H9 (cell line): ENCODE measurements around the gene EFCAB6. TPM values are rescaled to one million over a fixed set of nuclear protein-coding genes. Genes with fewer than 3 reads are reported as not detected.

Source experiments
- DNase-seq: peaks from one replicate; pipeline ENCODE4 v3.0.0-alpha.2; 2017
- H2AFZ ChIP-seq: one replicate; pipeline ENCODE4 v1.6.1; 2013; ENCODE audit warnings: mild to moderate bottlenecking, low read length, control low read depth, moderate library complexity
- H2AK5ac ChIP-seq: 2 replicates; pipeline ENCODE4 v1.6.1; 2013; ENCODE audit warnings: low read length, control low read depth, mixed read lengths; ENCODE audit not compliant: insufficient read length
- H2BK120ac ChIP-seq: one replicate; pipeline ENCODE4 v1.6.1; 2013; ENCODE audit warnings: low read depth, mild to moderate bottlenecking, low read length, control low read depth, inconsistent platforms; ENCODE audit not compliant: poor library complexity, severe bottlenecking
- H2BK12ac ChIP-seq: 2 replicates; pipeline ENCODE4 v1.6.1; 2013; ENCODE audit warnings: low read length, control low read depth, mixed read lengths, low read depth; ENCODE audit not compliant: insufficient read length
- H2BK15ac ChIP-seq: 2 replicates; pipeline ENCODE4 v1.6.1; 2013; ENCODE audit warnings: low read depth, low read length, control low read depth
- H2BK20ac ChIP-seq: one replicate; pipeline ENCODE4 v1.6.1; 2013; ENCODE audit warnings: low read depth, mild to moderate bottlenecking, low read length, control low read depth, inconsistent platforms; ENCODE audit not compliant: poor library complexity, severe bottlenecking
- H2BK5ac ChIP-seq: 2 replicates; pipeline ENCODE4 v1.6.1; 2013; ENCODE audit warnings: low read length, control low read depth, mixed read lengths; ENCODE audit not compliant: insufficient read length
- H3K14ac ChIP-seq: 2 replicates; pipeline ENCODE4 v1.6.1; 2013; ENCODE audit warnings: low read length, control low read depth; ENCODE audit not compliant: insufficient read depth
- H3K18ac ChIP-seq: 2 replicates; pipeline ENCODE4 v1.6.1; 2013; ENCODE audit warnings: low read depth, mild to moderate bottlenecking, mixed read lengths, low read length, control low read depth; ENCODE audit not compliant: insufficient read length
- H3K23ac ChIP-seq: 2 replicates; pipeline ENCODE4 v1.6.1; 2013; ENCODE audit warnings: low read length, control low read depth, mixed read lengths, low read depth; ENCODE audit not compliant: insufficient read length
- H3K23me2 ChIP-seq: 2 replicates; pipeline ENCODE4 v1.6.1; 2013; ENCODE audit warnings: low read depth, mild to moderate bottlenecking, mixed read lengths, low read length, control low read depth; ENCODE audit not compliant: insufficient read length, poor library complexity, severe bottlenecking
- H3K27ac ChIP-seq: 2 replicates; pipeline ENCODE4 v1.5.1; 2013; ENCODE audit warnings: low read length, control low read depth, mixed read lengths, low read depth; ENCODE audit not compliant: insufficient read length
- H3K27me3 ChIP-seq: 2 replicates; pipeline ENCODE4 v1.6.1; 2013; ENCODE audit warnings: low read length, control low read depth, inconsistent platforms; ENCODE audit not compliant: insufficient read depth
- H3K4ac ChIP-seq: 2 replicates; pipeline ENCODE4 v1.6.1; 2013; ENCODE audit warnings: low read depth, mild to moderate bottlenecking, control low read depth, inconsistent platforms, low read length, moderate library complexity
- H3K4me1 ChIP-seq: 2 replicates; pipeline ENCODE4 v1.6.1; 2013; ENCODE audit warnings: low read length, control low read depth, inconsistent platforms; ENCODE audit not compliant: insufficient read depth
- H3K4me2 ChIP-seq: 2 replicates; pipeline ENCODE4 v1.6.1; 2013; ENCODE audit warnings: low read length, control low read depth, mixed read lengths; ENCODE audit not compliant: insufficient read length, insufficient read depth
- H3K56ac ChIP-seq: 2 replicates; pipeline ENCODE4 v1.6.1; 2013; ENCODE audit warnings: low read depth, mild to moderate bottlenecking, mixed read lengths, low read length, control low read depth; ENCODE audit not compliant: insufficient read length
- H3K79me1 ChIP-seq: 2 replicates; pipeline ENCODE4 v1.6.1; 2013; ENCODE audit warnings: low read depth, mild to moderate bottlenecking, moderate library complexity, low read length, control low read depth, inconsistent platforms; ENCODE audit not compliant: insufficient read depth, poor library complexity, severe bottlenecking
- H3K79me2 ChIP-seq: 2 replicates; pipeline ENCODE4 v1.6.1; 2013; ENCODE audit warnings: low read length, control low read depth, inconsistent platforms; ENCODE audit not compliant: insufficient read depth
- H3K9ac ChIP-seq: 2 replicates; pipeline ENCODE4 v1.6.1; 2013; ENCODE audit warnings: low read length, control low read depth, mixed read lengths; ENCODE audit not compliant: insufficient read length; ENCODE audit errors: extremely low read depth
- H3K9me3 ChIP-seq: one replicate; pipeline ENCODE4 v1.6.1; 2013; ENCODE audit warnings: low read depth, low read length, inconsistent platforms; ENCODE audit not compliant: control insufficient read depth
- H3T11ph ChIP-seq: one replicate; pipeline ENCODE4 v1.6.1; 2013; ENCODE audit warnings: mild to moderate bottlenecking, low read length, control low read depth, inconsistent platforms
- H4K20me1 ChIP-seq: one replicate; pipeline ENCODE4 v1.6.1; 2013; ENCODE audit not compliant: control insufficient read depth, insufficient read length, insufficient read depth
- H4K5ac ChIP-seq: 2 replicates; pipeline ENCODE4 v1.6.1; 2013; ENCODE audit warnings: low read depth, mild to moderate bottlenecking, mixed read lengths, low read length, control low read depth; ENCODE audit not compliant: insufficient read length
- H4K8ac ChIP-seq: replicated peaks from 2 replicates; pipeline ENCODE4 v1.6.1; 2013; ENCODE audit warnings: low read length, control low read depth, mixed read lengths, low read depth; ENCODE audit not compliant: insufficient read length
- H4K91ac ChIP-seq: 2 replicates; pipeline ENCODE4 v1.6.1; 2013; ENCODE audit warnings: low read depth, mild to moderate bottlenecking, moderate library complexity, mixed read lengths, low read length, control low read depth; ENCODE audit not compliant: insufficient read length
- H3K27ac Mint-ChIP-seq, 3 experiments: 2 replicates in 2 of 3; 3 replicates in 1 of 3; pipeline ENCODE4 v1.8.0; 2020 to 2021; ENCODE audit warnings: mixed read lengths in 3 of 3, mild to moderate bottlenecking in 1 of 3, moderate library complexity in 1 of 3
- H3K27me3 Mint-ChIP-seq: 2 replicates; pipeline ENCODE4 v1.8.0; 2021; ENCODE audit warnings: low read depth, mild to moderate bottlenecking, moderate library complexity, mixed read lengths
- H3K36me3 Mint-ChIP-seq, 3 experiments: 2 replicates in 2 of 3; 3 replicates in 1 of 3; pipeline ENCODE4 v1.8.0; 2020 to 2021; ENCODE audit warnings: low read depth in 3 of 3, mixed read lengths in 3 of 3; ENCODE audit not compliant: insufficient read depth in 1 of 3
- H3K4me1 Mint-ChIP-seq, 2 experiments: 2 replicates each; pipeline ENCODE4 v1.8.0; 2020; ENCODE audit warnings: mixed read lengths in 2 of 2
- H3K4me3 Mint-ChIP-seq, 2 experiments: 2 replicates in 1 of 2; 3 replicates in 1 of 2; pipeline ENCODE4 v1.8.0; 2020 to 2021; ENCODE audit warnings: mild to moderate bottlenecking in 2 of 2, mixed read lengths in 2 of 2, moderate library complexity in 1 of 2
- H3K9me3 Mint-ChIP-seq, 2 experiments: 2 replicates in 1 of 2; 3 replicates in 1 of 2; pipeline ENCODE4 v1.8.0; 2020; ENCODE audit warnings: mild to moderate bottlenecking in 2 of 2, mixed read lengths in 2 of 2, moderate library complexity in 1 of 2
- CTCF ChIP-seq: fragments of 200-600 bp; sonication (generic); conservative IDR thresholded peaks from 3 replicates; pipeline ENCODE4 v1.8.0; 2021; ENCODE audit warnings: antibody characterized with exemption, mild to moderate bottlenecking
- WGBS: extraction: QIAGEN DNeasy Blood & Tissue Kit; methylation state at CpG from one replicate; pipeline ENCODE4 v1.1.7; 2013; ENCODE audit warnings: missing lambda C conversion rate, low lambda C conversion rate, mixed read lengths; ENCODE audit not compliant: insufficient read length; ENCODE audit errors: extremely low coverage; 5-methylcytosine and 5-hydroxymethylcytosine counted together
- total RNA-seq: library from RNA; stranded (reverse); gene quantifications from 2 replicates; pipeline ENCODE4 v1.2.1, GENCODE V29; 2021

The EFCAB6 gene
- total RNA-seq, 1 experiment from 2014 or later, result 0.31 TPM

GRCh38 chr22:43498856-43499253 lies 313.2 kb downstream of the EFCAB6 start:
- Histone ChIP-seq H4K20me1 (no peaks in the 10 kb centered on the region), H4K5ac (no peak overlapping the region), H4K91ac (no peak overlapping the region), H3K79me1 (no peaks in the 10 kb centered on the region), H2BK15ac (no peak overlapping the region), H3T11ph (no peak overlapping the region), H3K79me2 (no peaks in the 10 kb centered on the region), H3K23me2 (no peaks in the 10 kb centered on the region), H2AK5ac (no peak overlapping the region), H3K27me3 (no peaks in the 10 kb centered on the region), H4K8ac (no peak overlapping the region), H2AFZ (no peak overlapping the region), H3K4me1 (no peaks in the 10 kb centered on the region), H2BK5ac (no peak overlapping the region), H2BK20ac (no peak overlapping the region), H3K23ac (no peak overlapping the region), H3K18ac (no peak overlapping the region), H3K9ac (no peak overlapping the region), H3K56ac (no peak overlapping the region), H3K4me2 (no peak overlapping the region), H3K4ac (no peak overlapping the region), H3K14ac (no peak overlapping the region), H2BK120ac (no peak overlapping the region), H2BK12ac (no peak overlapping the region), H3K9me3 (no peaks in the 10 kb centered on the region), H3K27ac (no peak overlapping the region)
- H3K27me3 Mint-ChIP-seq, result peaks cover 11% of the 10 kb centered on the region
- no peak for DNase-seq
- 100% methylated on average over 1 of the region's 1 CpG for WGBS
- no peaks in the 10 kb centered on the region for H3K4me1 Mint-ChIP-seq
- no peak overlapping the region for H3K27ac Mint-ChIP-seq
- H3K4me3 Mint-ChIP-seq, result no peak overlapping the region
- peaks cover 2 to 16% (median 2%) of the 10 kb centered on the region in 3 experiments; a peak in 2 of 7 replicates for H3K36me3 Mint-ChIP-seq
- peaks cover 15 to 31% of the 10 kb centered on the region in 2 experiments for H3K9me3 Mint-ChIP-seq
- no peak for TF ChIP-seq CTCF
